HG03378 (cell line): ENCODE data around the gene SYNRG.

ENCODE experiments used
- ATAC-seq: cut with Tn5 transposase; IDR thresholded peaks from one replicate; pipeline ENCODE4 v1.9.1; 2021; ENCODE audit warnings: mild to moderate bottlenecking, moderate library complexity; ENCODE audit not compliant: unreplicated experiment

The SYNRG gene

DNA sequence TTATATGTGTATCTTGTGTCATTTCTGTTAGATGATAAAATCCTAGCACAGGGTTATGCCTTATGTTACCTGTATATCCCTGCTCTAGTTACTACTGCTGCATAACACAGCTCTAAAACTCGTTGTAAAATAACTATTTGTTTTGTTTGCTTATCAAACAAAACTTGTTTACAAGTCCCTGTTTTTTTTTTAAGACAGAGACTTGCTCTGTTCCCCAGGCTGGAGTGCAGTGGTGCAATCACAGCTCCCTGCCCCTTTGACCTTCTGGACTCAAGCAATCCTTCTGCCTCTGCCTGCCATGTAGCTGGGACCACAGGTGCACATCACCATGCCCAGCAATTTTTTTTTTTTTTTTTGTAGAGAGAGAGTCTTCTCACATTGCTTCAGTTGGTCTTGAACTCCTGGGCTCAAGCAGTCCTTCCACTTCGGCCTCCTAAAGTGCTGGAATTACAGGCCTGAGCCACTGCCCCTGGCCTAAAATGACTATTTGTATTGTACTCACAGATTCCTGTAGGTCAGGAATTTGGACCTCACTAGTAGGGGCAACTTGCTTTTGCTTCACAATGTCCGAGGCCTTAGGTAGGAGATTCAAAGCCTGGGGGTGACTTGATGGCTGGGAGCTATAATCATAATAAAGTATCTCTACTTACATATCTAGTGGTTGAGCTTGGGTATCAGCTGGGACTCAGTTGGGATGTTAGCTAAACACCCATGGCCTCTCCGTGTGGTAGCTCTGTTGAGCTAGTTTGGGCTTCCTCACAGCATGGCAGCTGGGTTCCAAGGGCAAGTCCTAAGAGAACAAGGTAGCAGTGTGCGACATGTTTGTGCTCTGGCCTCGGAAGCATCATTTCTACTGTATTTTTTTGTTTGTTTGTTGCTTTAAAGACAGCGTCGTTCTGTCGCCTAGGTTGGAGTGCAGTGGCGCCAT is 106.9 kb downstream of the SYNRG start:
- no peak for ATAC-seq

DNA sequence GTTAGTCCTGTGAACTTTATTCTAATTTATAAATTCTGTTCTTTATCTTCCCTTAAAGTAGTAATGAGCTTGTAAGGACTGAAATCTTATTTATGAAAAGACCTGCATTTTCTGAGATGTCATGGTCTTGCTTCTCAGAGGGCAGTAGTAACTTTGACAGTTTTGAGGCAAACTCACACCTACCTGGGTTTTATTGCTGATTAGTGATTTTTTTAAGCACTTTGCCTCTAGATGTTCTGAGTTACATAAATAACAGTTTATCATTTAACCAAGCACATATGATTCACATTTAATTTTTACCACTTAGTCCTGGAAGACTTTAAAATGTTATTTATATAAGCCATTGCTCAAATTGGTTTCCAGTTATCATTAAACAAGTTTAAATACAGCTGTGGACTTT is 108.8 kb downstream of the SYNRG start:
- ATAC-seq: no peak

DNA sequence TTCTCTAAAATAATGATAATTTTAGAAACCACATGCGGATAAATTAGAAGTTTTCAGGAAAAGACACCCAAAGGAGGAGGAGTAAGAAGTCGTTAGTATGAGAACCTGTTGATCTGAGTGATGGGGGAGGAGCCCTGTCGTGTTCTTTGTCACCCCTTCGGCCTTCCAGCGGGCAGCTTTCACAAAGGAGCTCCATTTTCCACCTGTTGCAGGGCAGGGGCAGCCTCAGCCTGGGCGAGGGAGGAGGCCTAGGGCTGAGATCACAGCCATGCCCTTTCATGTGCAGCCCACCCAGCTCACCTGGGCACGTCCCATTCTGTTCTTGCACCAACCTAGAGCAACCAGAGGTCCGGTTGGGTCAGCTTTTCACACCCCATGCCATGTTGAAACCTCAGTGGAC is 114.2 kb downstream of the SYNRG start:
- ATAC-seq: no peak

DNA sequence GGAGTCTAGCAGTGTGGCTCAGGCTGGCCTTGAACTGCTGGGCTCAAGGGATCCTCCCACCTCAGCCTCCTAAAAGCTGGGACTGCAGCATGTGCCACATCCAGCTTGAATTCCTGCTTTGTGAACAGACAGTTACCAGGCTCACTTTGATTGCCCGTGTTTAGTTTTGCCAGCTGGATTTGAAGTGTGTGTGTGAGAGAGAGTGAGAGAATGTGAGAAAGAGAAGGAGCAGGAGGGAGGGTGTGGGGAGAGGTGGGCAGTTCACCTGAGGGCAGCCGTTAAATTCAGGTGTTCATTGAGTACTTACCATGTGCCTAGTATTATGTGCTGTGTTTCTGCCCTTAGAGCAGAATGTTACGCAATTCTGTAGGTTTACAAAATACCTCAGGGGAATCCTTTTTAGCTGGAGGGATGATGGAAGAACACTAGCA is 114.8 kb downstream of the SYNRG start:
- no peak for ATAC-seq

DNA sequence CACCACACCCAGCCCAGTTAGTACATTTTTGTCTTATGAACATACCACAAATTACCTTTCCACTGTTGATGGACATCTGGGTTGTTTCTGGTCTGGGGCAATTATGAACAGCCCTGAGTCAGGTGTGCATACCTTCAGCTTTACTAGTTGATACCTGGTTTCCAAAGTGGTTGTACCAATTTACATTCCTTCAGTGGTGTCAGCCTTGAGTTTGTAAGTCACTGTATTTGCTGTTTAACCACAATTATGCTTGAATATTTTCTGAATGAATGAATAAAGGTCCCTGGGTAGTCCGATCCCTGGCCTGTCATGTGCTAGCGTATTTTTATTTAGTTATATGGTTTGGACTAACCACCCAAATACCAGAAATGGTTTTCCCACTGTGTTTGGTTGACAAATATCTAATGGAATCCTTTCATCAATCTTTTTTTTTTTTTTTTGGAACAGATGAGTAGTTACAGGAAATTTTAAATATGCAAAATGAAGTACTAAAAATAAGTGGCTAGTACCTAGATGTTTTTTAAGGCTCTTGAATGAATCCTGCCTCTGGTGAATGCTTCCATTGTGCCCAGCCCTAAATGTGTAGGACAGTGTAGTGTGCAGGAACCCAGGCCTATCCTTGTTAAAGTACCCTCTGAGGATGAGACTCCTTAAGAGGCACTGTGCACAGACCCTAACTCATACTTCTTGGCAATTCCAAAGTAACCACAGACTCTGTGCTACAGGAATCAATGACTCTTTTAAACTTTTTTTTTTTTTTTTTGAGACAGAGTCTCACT is 115.8 kb downstream of the SYNRG start:
- ATAC-seq: no peak

DNA sequence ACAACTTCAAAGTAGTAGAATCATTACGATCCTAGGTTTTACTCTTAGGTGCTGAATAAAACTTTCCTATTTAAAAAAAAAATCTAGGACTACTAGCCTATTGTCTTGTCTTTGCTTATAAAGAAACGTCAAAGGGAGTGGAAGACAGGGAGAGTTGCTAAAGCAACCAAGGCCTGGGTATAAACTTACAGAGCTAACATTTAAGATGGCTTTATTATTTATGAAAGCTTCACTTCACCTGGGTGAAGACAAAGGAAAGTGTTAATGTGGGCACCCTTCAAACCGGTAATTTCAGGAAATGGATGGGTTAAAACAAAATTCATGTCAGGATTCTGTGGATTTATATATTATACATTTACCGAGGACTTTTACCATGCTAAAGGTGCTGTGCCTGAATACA is 117.1 kb downstream of the SYNRG start:
- no peak for ATAC-seq

DNA sequence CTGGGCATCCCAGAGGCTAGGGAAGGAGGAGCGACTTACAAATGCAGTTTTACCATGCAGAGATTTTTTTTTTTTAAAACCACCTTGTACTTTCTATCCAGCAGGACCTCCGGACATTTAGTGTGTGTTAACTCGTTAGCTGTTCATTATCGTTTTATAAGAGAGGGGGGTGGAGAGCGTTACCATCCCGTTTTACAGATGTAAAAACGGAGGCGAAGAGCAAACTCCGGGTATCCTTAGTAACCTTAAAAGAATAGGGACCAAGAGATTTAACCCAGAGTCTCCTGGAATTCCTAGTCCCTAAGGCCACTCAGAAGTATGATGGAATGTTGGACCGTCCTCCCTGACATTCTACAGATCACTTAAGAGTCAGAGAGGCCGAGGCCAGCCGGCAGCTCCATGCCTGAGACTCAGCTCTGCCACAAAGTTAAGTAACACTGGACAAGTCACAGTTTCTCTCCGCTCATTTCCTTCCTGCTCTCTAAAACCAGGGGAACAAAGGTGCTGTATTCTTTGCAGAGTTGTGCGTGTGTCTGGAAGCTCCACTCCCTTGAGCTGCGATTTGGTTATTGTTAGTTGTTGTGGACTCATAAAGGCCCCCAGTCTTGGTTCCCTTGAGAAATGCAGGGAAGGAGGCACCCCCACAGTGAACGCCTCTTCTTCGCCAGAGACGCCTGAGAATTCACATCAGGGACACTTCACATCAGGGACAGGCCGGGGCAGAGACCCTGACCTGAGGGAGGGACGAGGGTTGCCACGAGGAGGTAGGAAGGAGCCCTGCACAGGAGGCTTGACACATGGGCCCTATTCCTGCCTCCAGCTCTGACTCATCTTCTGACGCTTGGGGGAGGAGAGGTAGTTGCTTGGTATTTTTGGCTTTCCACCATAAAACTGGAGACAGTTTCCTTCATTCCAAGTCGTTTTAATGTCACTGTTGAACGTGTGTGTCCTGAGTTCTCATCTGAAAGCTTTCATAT is 118.3 kb downstream of the SYNRG start:
- ATAC-seq: no peak

DNA sequence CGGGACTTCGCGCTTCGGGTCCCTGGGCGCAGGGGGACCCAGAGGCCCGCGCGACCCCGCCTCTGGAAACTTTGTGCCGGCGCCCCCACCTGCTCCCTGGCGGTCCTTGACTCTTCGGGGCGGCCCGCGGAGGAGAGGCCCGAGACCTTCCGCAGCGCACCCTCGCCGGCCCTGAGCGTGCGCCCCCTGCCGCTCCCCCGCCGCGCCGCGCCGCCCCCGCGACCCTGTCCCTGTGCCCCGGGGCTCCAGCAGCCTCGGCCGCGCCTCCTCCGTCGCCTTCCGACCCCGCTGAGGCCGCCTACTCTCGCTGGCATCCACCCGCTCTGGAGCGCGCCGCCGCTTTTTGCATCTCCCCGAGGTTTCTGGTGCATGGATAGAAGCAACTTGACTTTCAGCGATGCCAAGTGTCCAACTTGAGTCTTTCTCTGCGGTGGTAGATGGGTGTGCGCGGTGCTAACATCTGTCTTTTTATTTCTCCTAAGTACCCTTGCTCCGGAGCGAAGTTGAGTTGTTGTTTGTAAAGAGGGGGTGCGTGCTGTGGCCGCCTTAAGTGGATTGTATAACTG is 119.1 kb downstream of the SYNRG start:
- ATAC-seq: no peak

DNA sequence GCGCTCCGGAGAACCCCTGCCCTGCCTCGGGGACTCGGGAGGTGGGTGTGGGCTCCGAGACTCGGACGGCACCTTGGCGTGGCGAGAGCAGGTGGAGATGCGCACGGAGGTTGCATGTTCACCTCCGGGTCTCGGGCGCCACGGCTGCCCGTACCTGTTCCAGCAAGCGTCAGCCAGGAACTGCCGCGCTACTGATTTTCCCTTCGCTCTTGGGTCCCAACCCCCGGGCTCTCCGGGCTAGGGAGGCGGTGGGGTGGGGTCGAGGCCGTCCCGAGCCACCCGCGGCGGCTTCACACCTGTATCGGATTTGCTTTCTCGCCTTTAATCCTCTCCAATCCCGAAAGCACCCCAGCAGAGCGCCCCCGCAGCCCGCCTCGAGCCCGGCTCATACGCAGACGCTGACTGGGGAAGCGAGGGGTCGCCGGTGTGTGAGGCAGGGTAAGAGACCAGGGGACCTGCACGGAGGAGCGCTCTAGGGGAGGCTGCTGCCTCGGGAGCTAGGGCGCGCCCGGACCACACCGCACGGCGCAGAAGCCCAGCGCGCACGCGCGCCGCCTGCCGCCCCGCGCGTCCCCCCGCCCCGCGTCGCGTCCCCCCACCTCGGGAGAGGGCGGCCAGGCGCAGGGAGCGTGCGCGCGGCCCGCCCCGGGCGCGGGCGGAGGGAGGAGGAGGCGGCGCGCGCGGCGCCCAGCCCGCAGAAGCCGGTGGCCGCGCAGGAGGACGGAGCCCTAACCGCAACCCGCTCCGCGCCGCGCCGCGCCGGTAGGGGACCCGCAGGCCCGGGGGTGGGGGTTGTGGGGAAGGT is 119.8 kb downstream of the SYNRG start, which contains the start of gene DUSP14:
Gene DUSP14 (plus strand): TSS at position 695 of the 805 bp plus-strand sequence. CDS start 22,382 bp downstream, outside the sequence.
- ATAC-seq: no peak

DNA sequence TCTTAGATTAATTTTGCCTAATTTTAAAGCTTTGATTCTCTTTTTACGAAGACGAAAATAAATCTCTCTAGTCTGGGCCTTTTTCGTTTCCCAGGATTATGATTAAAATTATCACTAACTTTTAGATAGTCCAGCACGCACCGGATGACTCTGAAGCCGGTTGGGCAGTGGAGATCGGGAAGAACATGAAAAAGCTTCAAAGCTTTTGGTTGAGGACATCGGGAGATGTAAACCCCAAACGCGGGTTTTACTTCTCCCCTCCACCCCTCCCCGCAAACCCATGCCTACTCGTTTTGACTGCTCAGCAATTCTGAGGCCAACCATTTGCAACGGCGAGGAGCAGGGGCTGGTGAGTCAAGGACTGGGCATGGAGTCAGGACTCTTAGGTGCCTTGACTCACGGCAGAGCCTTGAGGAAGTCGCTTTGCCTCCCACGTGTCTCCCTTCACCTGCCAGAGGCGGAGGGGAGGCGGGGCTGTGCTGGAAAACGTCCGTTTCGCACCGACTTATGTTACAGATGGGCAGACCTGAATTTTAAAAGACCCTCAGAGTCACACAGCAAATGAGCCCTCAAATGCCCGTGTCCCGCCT is 120.5 kb downstream of the SYNRG start:
- ATAC-seq: no peak

DNA sequence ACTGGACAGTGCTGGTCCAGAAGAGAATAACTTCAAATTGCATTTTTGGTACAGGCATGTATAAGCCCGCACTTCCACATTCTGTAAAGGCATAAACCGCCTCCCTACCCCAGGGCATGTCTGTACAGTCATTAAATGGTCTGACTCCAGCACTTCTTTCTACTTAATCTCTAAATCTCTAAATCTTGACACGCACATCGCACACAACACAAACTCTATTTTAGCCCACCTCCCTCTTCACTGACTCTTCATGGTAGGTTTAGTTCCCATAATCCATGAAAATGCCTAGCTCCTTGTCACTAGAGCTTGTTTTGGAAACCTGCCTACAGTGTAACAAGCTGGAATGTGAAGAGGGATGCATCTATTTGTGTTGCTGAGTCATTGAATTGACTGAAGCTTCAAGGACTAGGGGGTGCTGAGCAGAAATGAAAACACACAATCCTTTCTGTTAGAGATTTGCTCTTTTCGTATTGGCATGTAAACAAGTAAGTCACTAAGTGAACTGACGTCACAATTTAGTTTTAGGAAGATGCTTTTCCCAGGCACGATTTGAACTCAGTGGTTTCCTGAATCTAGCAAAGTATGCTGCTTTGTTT is 121.1 kb downstream of the SYNRG start:
- no peak for ATAC-seq

DNA sequence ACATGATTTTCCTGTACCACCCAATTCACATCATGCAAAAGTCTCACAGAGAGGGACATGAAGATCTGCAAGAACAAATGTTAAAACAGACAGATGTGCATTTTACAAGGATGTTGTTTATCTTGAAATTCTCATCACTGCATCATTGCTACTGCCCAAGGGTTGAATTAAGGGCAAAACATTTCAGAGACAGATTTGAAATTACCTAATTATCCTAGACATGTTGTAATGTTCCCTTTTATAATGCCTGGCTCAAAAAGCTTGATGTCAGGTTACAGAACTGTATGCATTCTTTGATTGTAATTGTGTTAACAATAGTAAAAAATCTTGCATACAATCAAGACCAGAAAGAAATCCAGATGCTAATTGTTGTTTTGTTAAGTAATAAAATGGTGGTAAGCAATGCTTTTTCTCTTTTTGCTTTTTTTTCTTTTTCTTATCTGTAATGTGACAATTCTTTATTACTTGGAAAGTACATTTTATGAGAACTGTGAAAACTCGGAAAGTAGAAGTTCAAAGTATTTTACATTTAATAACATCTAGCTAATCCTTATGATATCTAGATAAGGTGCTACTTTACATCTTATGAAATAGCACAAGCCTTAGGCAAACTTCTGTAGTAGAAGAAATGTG is 123.2 kb downstream of the SYNRG start:
- ATAC-seq: no peak

DNA sequence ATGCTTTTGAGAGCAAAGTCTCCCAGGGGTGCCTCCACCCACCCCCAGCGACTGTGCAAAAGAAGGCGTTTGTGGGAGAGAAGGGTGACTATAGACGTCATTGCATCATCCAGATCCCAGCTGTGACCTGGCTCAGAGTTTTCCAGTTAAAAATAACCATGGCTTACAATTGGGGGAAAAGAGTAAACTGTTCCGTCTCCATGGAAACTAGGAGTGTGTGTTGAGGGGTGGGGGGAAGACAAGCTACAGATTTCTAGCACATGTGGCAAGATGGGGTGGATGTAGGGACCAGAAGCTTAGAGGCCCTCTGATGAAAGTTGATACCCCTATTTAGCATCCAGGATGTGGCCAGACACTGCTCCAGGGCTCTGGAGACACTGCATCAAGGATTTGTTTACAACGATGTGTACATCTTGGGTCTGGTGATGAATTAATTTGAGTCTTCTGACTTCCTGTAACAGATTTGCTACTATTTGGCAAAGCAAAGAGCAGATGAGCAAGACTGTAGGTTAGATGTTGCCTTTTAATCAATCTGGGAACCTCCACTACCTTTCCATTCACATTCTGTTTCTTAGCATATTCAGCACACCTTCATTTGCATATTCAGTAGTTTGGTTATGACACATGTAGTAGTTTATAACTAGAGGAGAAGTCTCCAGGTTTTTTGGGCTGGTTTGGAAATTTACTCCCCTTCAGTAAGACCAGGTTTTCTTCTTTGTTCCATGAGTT is 125.7 kb downstream of the SYNRG start:
- ATAC-seq: no peak

DNA sequence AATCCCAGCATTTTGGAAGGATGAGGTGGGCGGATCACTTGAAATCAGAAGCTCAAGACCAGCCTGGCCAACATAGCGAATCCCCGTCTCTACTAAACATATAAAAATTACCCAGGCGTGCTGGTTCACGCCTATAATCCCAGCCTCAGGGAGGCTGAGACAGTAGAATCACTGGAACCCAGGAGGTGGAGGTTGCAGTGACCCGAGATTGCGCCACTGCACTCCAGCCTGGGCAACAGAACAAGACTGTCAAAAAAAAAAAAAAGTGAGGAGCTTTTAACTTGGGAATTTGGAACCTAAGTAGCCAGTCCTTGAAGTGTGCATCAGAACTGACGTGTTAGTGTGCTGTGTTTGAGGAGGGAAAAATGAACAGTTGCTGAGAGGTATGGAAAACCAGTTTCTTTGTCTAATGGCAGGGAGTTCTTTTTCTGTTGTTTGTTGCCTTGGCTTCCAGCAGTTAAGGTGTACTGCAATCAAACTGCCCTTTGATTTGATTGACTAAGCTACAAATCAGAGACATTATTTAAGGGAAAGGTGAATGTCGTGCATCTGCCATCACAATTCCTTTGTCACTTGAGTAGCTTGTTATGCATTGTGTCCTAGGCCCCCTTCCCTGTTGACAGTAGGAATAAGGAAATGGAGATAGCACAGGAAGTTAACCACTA is 128.1 kb downstream of the SYNRG start:
- no peak for ATAC-seq

DNA sequence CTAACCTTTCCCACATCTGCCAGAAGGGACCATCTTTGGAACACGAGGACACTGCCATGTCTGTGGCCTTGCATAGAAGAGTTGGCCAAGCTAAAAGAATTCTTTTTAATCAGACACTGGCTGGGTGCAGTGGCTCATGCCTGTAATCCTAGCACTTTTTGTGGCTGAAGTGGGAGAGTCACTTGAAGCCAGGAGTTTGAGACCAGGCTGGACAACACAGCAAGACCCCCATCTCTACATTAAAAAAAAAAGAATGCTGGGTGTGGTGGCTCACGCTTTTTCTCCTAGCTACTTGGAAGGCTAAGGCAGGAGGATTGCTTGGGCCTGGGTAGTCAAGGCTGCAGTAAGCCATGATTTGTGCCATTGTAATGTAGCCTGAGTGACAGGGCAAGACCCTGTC is 128.8 kb downstream of the SYNRG start:
- ATAC-seq: no peak

DNA sequence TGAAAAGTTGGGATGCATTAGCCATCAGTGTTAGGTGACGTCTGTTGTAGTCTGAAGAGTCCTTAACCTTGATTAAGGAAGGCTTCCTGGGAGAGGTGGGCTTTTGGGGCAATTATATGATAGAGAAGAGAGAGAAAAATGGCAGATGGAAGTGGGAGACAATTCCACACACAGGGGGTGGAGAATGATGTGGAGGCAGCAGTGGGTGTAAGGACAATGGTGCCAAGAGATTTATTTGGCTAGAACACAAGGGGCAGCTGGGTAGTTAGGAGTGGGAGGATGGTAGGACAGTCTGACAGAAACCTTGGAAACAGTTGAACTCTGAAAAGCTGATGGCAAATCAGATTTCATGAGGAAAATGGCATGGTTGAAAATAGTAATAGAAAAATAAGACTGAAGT is 130.2 kb downstream of the SYNRG start:
- no peak for ATAC-seq

DNA sequence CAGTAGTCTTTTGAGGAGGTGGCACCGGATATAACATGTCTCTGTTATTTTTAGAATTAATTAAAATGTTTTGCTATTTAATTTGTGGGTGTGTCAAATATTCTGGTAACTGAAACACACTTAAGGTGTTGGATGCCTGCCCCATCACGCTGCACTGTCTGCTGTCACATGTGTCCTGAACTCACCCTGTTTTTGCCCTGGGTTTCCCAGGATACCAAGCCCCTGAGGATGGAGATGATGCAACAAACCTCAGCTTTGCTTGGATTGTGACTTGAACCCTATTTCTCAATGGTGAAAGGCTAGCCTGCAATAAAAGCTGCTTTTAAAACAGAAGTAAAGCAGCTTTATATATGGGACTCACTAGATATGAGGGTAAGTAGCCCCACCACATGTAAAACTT is 131.0 kb downstream of the SYNRG start:
- ATAC-seq: no peak
